Thymus (tissue), 14 donors: ENCODE data around the gene MAP4K5. TPM values are rescaled to one million over a fixed set of nuclear protein-coding genes. Genes with fewer than 3 reads are reported as not detected.
A peak's percentile ranks its signal among the peaks of the same experiment; 100 is the strongest.

Experiments
- DNase-seq, 9 donors: peaks; one replicate each; pipeline ENCODE4 v3.0.0-alpha.2; 2013; ENCODE audit warnings: low spot score in 9 of 9, low read depth in 6 of 9, missing footprints in 1 of 9
- H3K27ac ChIP-seq, 2 donors: one replicate each; pipeline ENCODE4 v1.5.1; 2013; ENCODE audit warnings: control low read depth in 1 of 2, low read depth in 1 of 2, low read length in 1 of 2, mild to moderate bottlenecking in 1 of 2, moderate library complexity in 1 of 2
- H3K27me3 ChIP-seq, 2 donors: one replicate each; pipeline ENCODE4 v1.5.1; 2013; ENCODE audit warnings: low read length in 1 of 2; ENCODE audit not compliant: control insufficient read depth in 2 of 2, insufficient read depth in 1 of 2
- H3K36me3 ChIP-seq, 2 donors: one replicate each; pipeline ENCODE4 v1.5.1; 2013; ENCODE audit warnings: low read length in 1 of 2, mild to moderate bottlenecking in 1 of 2, moderate library complexity in 1 of 2; ENCODE audit not compliant: control insufficient read depth in 2 of 2, insufficient read depth in 2 of 2
- H3K4me1 ChIP-seq, 2 donors: one replicate each; pipeline ENCODE4 v1.5.1; 2013; ENCODE audit warnings: low read length in 2 of 2; ENCODE audit not compliant: control insufficient read depth in 2 of 2, insufficient read depth in 2 of 2
- H3K4me3 ChIP-seq, 2 donors: one replicate each; pipeline ENCODE4 v1.5.1; 2013; ENCODE audit warnings: low read length in 2 of 2, control low read depth in 1 of 2, mild to moderate bottlenecking in 1 of 2
- H3K9me3 ChIP-seq, 2 donors: one replicate each; pipeline ENCODE4 v1.5.1; 2013; ENCODE audit warnings: low read length in 1 of 2, mild to moderate bottlenecking in 1 of 2; ENCODE audit not compliant: control insufficient read depth in 2 of 2, insufficient read depth in 1 of 2
- WGBS: extraction: QIAGEN DNeasy Blood & Tissue Kit; methylation state at CpG from one replicate; pipeline ENCODE4 v1.1.7; 2013; 5-methylcytosine and 5-hydroxymethylcytosine counted together
- long read RNA-seq, 10 donors: transcript quantifications; one replicate each; lab custom pipeline, GENCODE V29; 2026
- polyA plus RNA-seq: library from polyadenylated mRNA; stranded (reverse); fragments of 200-250 nt; gene quantifications from one replicate; pipeline ENCODE4 v1.2.3, GENCODE V29; 2013
- total RNA-seq: library from RNA; stranded (reverse); fragments of 120-200 nt; gene quantifications from one replicate; pipeline ENCODE4 v1.2.4, GENCODE V29; 2013
- donor health status: healthy.

The MAP4K5 gene
- 20.8 TPM for total RNA-seq
- 22.9 TPM for polyA plus RNA-seq
- long read RNA-seq, donor 1, result 0 reads
- long read RNA-seq, donor 2, result 0 reads
- long read RNA-seq, donor 3, result 0 reads
- long read RNA-seq, donor 4, result 0 reads
- long read RNA-seq, donor 5, partial matches to known transcripts, result 0 of 1 reads
- long read RNA-seq, donor 5, other reads (novel, unspliced or antisense), result 0 of 1 reads
- long read RNA-seq, donor 6, result 0 reads
- long read RNA-seq, donor 7, result 0 reads
- long read RNA-seq, donor 8, result 0 reads
- long read RNA-seq, donor 9, result 0 reads
- long read RNA-seq, donor 10, result 0 reads

GRCh38 chr14:50532502-50533240 lies at the start of gene MAP4K5:
TSS of gene MAP4K5 (minus strand) at chr14:50532569. CDS start at chr14:50532049, 520 bp downstream.
- no peaks in the 10 kb centered on the region for H3K36me3 ChIP-seq
- under 1% methylated on average over 60 of the region's 60 CpGs for WGBS
- H3K27ac ChIP-seq, result peak within 1 kb of the TSS; percentile 67 to 86
- H3K27me3 ChIP-seq, result no peaks in the 10 kb centered on the region
- peak within 1 kb of the TSS; percentile 77 to 83 for H3K4me3 ChIP-seq
- peak in 8 of 9 donors; percentile 62 to 93 (median 80) for DNase-seq
- H3K9me3 ChIP-seq, result peaks cover 0 to 4% of the 10 kb centered on the region in 2 donors
- peaks cover 4 to 13% of the 10 kb centered on the region in 2 donors for H3K4me1 ChIP-seq

GRCh38 chr14:50578433-50578832 lies 46.1 kb upstream of the MAP4K5 start:
- Histone ChIP-seq H3K4me1 (no peaks in the 10 kb centered on the region), H3K36me3 (no peaks in the 10 kb centered on the region), H3K9me3 (no peaks in the 10 kb centered on the region), H3K4me3 (no peak overlapping the region), H3K27me3 (no peaks in the 10 kb centered on the region), H3K27ac (no peak overlapping the region)
- no peak for DNase-seq

GRCh38 chr14:50577982-50578381 lies 45.6 kb upstream of the MAP4K5 start:
- Histone ChIP-seq H3K4me1 (no peaks in the 10 kb centered on the region), H3K36me3 (no peaks in the 10 kb centered on the region), H3K27me3 (no peaks in the 10 kb centered on the region), H3K4me3 (no peak overlapping the region), H3K9me3 (no peaks in the 10 kb centered on the region), H3K27ac (no peak overlapping the region)
- no peak for DNase-seq

GRCh38 chr14:50575769-50576168 lies 43.4 kb upstream of the MAP4K5 start:
- Histone ChIP-seq H3K27ac (no peak overlapping the region), H3K4me1 (no peaks in the 10 kb centered on the region), H3K4me3 (no peak overlapping the region), H3K9me3 (no peaks in the 10 kb centered on the region), H3K36me3 (no peaks in the 10 kb centered on the region), H3K27me3 (no peaks in the 10 kb centered on the region)
- DNase-seq, result no peak

GRCh38 chr14:50573862-50574261 lies 41.5 kb upstream of the MAP4K5 start:
- Histone ChIP-seq H3K9me3 (no peaks in the 10 kb centered on the region), H3K4me1 (no peaks in the 10 kb centered on the region), H3K36me3 (no peaks in the 10 kb centered on the region), H3K27me3 (no peaks in the 10 kb centered on the region), H3K27ac (no peak overlapping the region), H3K4me3 (no peak overlapping the region)
- DNase-seq, result no peak
- 98% methylated on average over 2 of the region's 2 CpGs for WGBS

- Histone ChIP-seq H3K9me3 (no peaks in the 10 kb centered on the region), H3K4me3 (no peak overlapping the region), H3K27ac (no peak overlapping the region), H3K4me1 (no peaks in the 10 kb centered on the region), H3K27me3 (no peaks in the 10 kb centered on the region), H3K36me3 (no peaks in the 10 kb centered on the region)
- DNase-seq, result no peak
These were observed 37.4 kb upstream of the MAP4K5 start for GRCh38 chr14:50569714-50570274.

GRCh38 chr14:50562841-50563240 lies 30.5 kb upstream of the MAP4K5 start:
- Histone ChIP-seq H3K4me3 (no peak overlapping the region), H3K27ac (no peak overlapping the region), H3K27me3 (peaks cover 0 to 23% of the 10 kb centered on the region in 2 donors), H3K9me3 (no peaks in the 10 kb centered on the region), H3K4me1 (peaks cover 4 to 11% of the 10 kb centered on the region in 2 donors), H3K36me3 (no peaks in the 10 kb centered on the region)
- WGBS, result 94% methylated on average over 1 of the region's 1 CpG
- no peak for DNase-seq

GRCh38 chr14:50560931-50561285 lies 28.5 kb upstream of the MAP4K5 start:
- peak overlapping the region; percentile 43 to 71 for H3K4me3 ChIP-seq
- no peak overlapping the region for H3K27ac ChIP-seq
- H3K27me3 ChIP-seq, result peaks cover 0 to 23% of the 10 kb centered on the region in 2 donors
- no peaks in the 10 kb centered on the region for H3K36me3 ChIP-seq
- peaks cover 4 to 11% of the 10 kb centered on the region in 2 donors for H3K4me1 ChIP-seq
- under 1% methylated on average over 21 of the region's 21 CpGs for WGBS
- peak in 8 of 9 donors; percentile 4 to 46 (median 12) for DNase-seq
- H3K9me3 ChIP-seq, result no peaks in the 10 kb centered on the region
